ENCODE data around the gene KCNH2.

GRCh38 chr7:150926066-150926465, 52.1 kb downstream of the KCNH2 start:
- TF ChIP-seq CTCF (IDR thresholded peaks at IDR 0.05; ENCODE audit: low read depth, low read length, missing input control) = no peak
- no peak for TF ChIP-seq TAF1 (conservative IDR thresholded peaks at IDR 0.05)
